ENCODE results near the gene UBIAD1. TPM values are rescaled to one million over a fixed set of nuclear protein-coding genes. Genes with fewer than 3 reads are reported as not detected.

Gene UBIAD1
- total and polyA plus RNA-seq, 2 donors (not counting 3 experiments of a cell fraction or from before 2014, with no cell fraction given) = 12.7 to 17.8 TPM

DNA sequence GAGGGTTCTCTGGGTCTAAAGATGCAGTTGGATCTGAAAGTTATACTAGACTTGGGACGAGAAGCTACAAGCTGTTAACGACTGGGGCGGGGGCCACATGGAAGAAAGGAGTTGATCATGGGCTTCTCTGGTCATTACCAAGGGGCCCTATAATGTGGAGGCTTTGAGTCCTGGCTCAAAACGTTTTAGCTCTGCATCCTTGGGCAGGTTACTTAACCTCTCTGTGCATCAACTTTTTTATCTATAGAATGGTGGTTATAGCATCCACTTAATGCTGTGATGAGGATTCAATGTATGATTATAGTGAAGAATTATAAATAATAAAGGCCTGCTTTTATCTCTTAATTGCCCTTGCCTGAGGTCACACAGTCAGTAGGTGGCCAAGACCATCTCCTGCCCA lies 53.1 kb downstream of the UBIAD1 start:
- H3K4me3 ChIP-seq (replicated peaks in 1 of 3; ENCODE audit: insufficient read depth in 1 of 3, low read depth in 1 of 3, low read length in 3 of 3) = no peak overlapping the region
- no peak for DNase-seq (ENCODE audit: low read depth, low spot score)
- no peaks in the 10 kb centered on the region for H3K36me3 ChIP-seq (ENCODE audit: control insufficient read depth in 2 of 2, extremely low read depth in 1 of 2, insufficient read depth in 2 of 2, low read length in 2 of 2)
- no peak overlapping the region for H2AFZ ChIP-seq (ENCODE audit: low read depth, low read length)
- no peaks in the 10 kb centered on the region for H3K27me3 ChIP-seq (ENCODE audit: control insufficient read depth in 2 of 2, insufficient read depth in 2 of 2, low read length in 2 of 2)
- no peak overlapping the region for H3K4me2 ChIP-seq (ENCODE audit: insufficient read depth, low read length)
- no peak overlapping the region for H3K9ac ChIP-seq (replicated peaks; ENCODE audit: extremely low read depth, insufficient read depth, low read length)
- intact Hi-C loops (cut with micrococcal nuclease) = no loop called here
- no peak overlapping the region for H3K27ac ChIP-seq (ENCODE audit: insufficient read depth, low read depth, low read length)
- no peaks in the 10 kb centered on the region for H3K9me3 ChIP-seq (replicated peaks; ENCODE audit: control insufficient read depth, insufficient read depth, low read length)
- no peaks in the 10 kb centered on the region for H4K20me1 ChIP-seq (replicated peaks; ENCODE audit: control insufficient read depth, extremely low read depth, insufficient read depth, low read length)
- TF ChIP-seq MAX (IDR thresholded peaks at IDR 0.05; ENCODE audit: insufficient read depth, insufficient read length) (no peak), EZH2 (IDR thresholded peaks at IDR 0.05; ENCODE audit: borderline replicate concordance, low read depth, low read length, severe bottlenecking) (no peak)
- no peaks in the 10 kb centered on the region for H3K4me1 ChIP-seq (ENCODE audit: control insufficient read depth, extremely low read depth, insufficient read depth, low read length)
- POLR2A ChIA-PET = no interaction called here
- CTCF ChIA-PET = interaction anchor here (0.9 kb wide), 1 partner anchor 312 kb away, joined by 3 read pairs; no protein-coding TSS in a partner anchor
- no peak for FAIRE-seq
- dilution Hi-C loops (cut with MboI; ENCODE audit: extremely low pct_ligation_motif_present, low sequenced_read_pairs) = no loop called here
- H3K9me1 ChIP-seq (replicated peaks; ENCODE audit: control insufficient read depth, extremely low read depth, insufficient read depth, low read length) = no peaks in the 10 kb centered on the region
- BruUV-seq (replicated peaks) = no TSS peak
- H3K79me2 ChIP-seq (ENCODE audit: control insufficient read depth, insufficient read depth, low read length) = no peaks in the 10 kb centered on the region

GRCh38 chr1:11328444-11328843 lies 55.4 kb downstream of the UBIAD1 start:
- dilution Hi-C loops (cut with MboI; ENCODE audit: extremely low pct_ligation_motif_present, low sequenced_read_pairs) = no loop called here
- DNase-seq (ENCODE audit: low read depth, low spot score) (no peak), FAIRE-seq (no peak)
- Histone ChIP-seq H3K4me1 (ENCODE audit: control insufficient read depth, extremely low read depth, insufficient read depth, low read length) (no peaks in the 10 kb centered on the region), H3K79me2 (ENCODE audit: control insufficient read depth, insufficient read depth, low read length) (no peaks in the 10 kb centered on the region), H3K4me3 (replicated peaks in 1 of 3; ENCODE audit: insufficient read depth in 1 of 3, low read depth in 1 of 3, low read length in 3 of 3) (no peak overlapping the region), H3K9me3 (replicated peaks; ENCODE audit: control insufficient read depth, insufficient read depth, low read length) (no peaks in the 10 kb centered on the region), H3K36me3 (ENCODE audit: control insufficient read depth in 2 of 2, extremely low read depth in 1 of 2, insufficient read depth in 2 of 2, low read length in 2 of 2) (no peaks in the 10 kb centered on the region), H3K4me2 (ENCODE audit: insufficient read depth, low read length) (no peak overlapping the region), H2AFZ (ENCODE audit: low read depth, low read length) (no peak overlapping the region), H3K27ac (ENCODE audit: insufficient read depth, low read depth, low read length) (no peak overlapping the region), H3K9ac (replicated peaks; ENCODE audit: extremely low read depth, insufficient read depth, low read length) (no peak overlapping the region), H4K20me1 (replicated peaks; ENCODE audit: control insufficient read depth, extremely low read depth, insufficient read depth, low read length) (peaks cover 2% of the 10 kb centered on the region), H3K9me1 (replicated peaks; ENCODE audit: control insufficient read depth, extremely low read depth, insufficient read depth, low read length) (no peaks in the 10 kb centered on the region), H3K27me3 (ENCODE audit: control insufficient read depth in 2 of 2, insufficient read depth in 2 of 2, low read length in 2 of 2) (no peaks in the 10 kb centered on the region)
- ChIA-PET POLR2A (no interaction called here), CTCF (interaction anchor here (0.6 to 1.5 kb wide), 3 partner anchors 8 to 291 kb away, joined by 3 to 4 read pairs (median 3); no protein-coding TSS in a partner anchor)
- no TSS peak for BruUV-seq (replicated peaks)
- TF ChIP-seq POLR2A (IDR thresholded peaks at IDR 0.05; ENCODE audit: low read depth, low read length) = no peak
- intact Hi-C loops (cut with micrococcal nuclease) = no loop called here
